HG03135 (cell line): ENCODE measurements around the gene TLR9.

Source experiments
- ATAC-seq: cut with Tn5 transposase; IDR thresholded peaks from one replicate; pipeline ENCODE4 v1.9.1; 2021; ENCODE audit warnings: mild to moderate bottlenecking, moderate library complexity; ENCODE audit not compliant: unreplicated experiment

Gene TLR9

GRCh38 chr3:52248165-52248541, 22.7 kb upstream of the TLR9 start:
- ATAC-seq, result no peak

GRCh38 chr3:52247409-52248164, 22.1 kb upstream of the TLR9 start:
- ATAC-seq, result no peak

- no peak for ATAC-seq
Measured at GRCh38 chr3:52246728-52247408, 21.4 kb upstream of the TLR9 start.

DNA sequence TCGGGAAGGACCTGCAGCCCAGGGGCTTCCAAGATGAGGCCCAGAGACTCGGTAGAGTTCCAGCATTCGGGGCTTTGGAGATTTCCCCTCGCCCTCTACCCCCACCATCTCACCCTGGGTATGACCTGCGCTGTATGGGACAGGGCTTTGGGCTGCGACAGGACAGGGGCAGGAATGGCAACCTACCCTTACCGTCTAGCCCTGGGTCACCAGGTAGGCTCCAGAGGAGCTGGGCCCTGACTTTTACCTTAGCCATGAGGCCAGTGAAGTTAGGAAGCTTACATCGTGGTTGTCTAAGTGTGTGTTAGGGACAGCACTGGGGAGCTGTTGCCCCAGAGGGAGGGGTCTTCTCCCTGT, 20.8 kb upstream of the TLR9 start:
- no peak for ATAC-seq

GRCh38 chr3:52245322-52246263, 20.1 kb upstream of the TLR9 start, which contains the start of gene PPM1M:
Gene PPM1M, plus strand, starts transcription at chr3:52245759. Its CDS starts 66 bp downstream, at chr3:52245825.
- no peak for ATAC-seq

- no peak for ATAC-seq
Measured at GRCh38 chr3:52243791-52244628, 18.6 kb upstream of the TLR9 start.

- ATAC-seq, result no peak
Measured at GRCh38 chr3:52242039-52242438, 16.6 kb upstream of the TLR9 start.

- no peak for ATAC-seq
Measured at GRCh38 chr3:52240886-52241370, 15.5 kb upstream of the TLR9 start.

GRCh38 chr3:52240059-52240885, 14.8 kb upstream of the TLR9 start:
- no peak for ATAC-seq

DNA sequence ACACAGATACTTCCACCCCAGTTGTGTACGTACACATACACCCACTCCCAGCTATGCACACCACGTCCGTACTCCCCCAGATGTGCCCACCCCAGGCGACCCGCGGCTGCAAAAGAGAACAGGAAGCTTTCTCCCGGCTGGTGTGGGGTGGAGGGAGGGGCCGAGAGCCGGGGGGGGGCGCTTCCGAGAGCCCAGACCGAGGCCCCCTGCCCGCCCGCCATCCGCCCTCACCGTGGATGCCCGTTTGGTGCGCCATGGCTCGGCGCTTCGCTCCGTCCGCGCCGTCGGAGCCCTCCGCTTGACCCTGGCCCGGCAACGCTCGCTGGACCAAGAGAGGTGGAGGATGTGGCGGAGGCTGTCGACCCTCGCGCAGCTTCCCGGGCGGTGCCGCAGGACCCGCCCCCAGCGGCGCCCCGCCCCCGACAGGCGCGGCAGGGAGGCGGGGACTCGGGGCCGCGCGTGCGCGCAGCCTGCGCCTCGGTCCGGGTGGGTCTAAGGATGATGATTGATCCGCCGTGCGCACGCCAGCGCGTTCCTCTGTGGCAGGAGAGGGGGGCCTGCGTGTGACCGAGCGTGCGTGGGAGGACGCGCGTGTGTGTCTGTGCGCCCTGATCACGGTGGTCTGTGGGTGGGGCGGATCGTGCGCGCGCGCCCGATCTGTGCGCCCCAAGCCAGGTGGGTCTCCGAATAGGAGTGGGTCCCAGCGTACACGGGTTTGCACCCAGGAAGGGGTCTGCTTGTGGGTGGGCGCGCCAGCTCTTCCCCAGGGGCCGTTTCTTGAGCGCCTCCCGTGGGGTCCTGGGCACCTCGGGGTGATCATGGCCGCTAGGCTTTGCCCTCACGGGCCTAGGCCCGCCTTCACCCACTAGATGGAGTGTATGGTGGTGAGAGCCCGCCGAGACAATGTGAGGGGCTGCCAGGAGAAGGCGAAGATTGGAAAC, 13.6 kb upstream of the TLR9 start, which contains the start of gene TWF2:
TWF2 (minus strand) TSS at position 398 of the 941 bp plus-strand sequence; CDS start at position 256, 142 bp downstream.
- peak; percentile 81 for ATAC-seq

- no peak for ATAC-seq
Measured at GRCh38 chr3:52238193-52238760, 12.8 kb upstream of the TLR9 start.

DNA sequence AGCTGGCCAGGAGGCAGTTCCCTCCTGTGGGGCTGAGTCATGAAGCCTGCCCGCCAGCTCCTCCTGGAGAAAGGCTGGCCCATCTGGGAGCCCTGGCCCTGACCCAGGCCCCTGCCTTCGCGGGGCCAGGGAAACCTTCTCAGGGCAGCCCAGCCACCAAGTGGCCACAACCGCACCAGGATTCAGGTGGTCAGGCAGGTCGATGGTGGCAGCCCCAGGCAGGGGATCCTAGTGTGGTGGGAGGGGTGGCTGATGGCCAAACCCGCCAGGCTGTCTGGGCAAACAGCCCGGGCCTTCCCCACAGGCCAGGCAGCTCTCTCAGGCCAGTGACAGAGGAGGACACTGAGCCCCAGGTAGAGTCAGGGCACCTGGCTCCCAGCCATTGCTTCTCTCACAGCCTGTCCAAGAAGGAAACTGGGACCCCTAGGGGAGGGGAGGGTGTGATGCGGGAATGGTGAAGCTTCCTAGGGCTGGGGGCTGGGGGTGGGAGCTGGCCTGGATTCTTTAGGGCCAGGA, 12.3 kb upstream of the TLR9 start:
- no peak for ATAC-seq

GRCh38 chr3:52237006-52237656, 11.7 kb upstream of the TLR9 start:
- ATAC-seq, result no peak

- ATAC-seq, result no peak
Measured at GRCh38 chr3:52236424-52236886, 11.0 kb upstream of the TLR9 start.

DNA sequence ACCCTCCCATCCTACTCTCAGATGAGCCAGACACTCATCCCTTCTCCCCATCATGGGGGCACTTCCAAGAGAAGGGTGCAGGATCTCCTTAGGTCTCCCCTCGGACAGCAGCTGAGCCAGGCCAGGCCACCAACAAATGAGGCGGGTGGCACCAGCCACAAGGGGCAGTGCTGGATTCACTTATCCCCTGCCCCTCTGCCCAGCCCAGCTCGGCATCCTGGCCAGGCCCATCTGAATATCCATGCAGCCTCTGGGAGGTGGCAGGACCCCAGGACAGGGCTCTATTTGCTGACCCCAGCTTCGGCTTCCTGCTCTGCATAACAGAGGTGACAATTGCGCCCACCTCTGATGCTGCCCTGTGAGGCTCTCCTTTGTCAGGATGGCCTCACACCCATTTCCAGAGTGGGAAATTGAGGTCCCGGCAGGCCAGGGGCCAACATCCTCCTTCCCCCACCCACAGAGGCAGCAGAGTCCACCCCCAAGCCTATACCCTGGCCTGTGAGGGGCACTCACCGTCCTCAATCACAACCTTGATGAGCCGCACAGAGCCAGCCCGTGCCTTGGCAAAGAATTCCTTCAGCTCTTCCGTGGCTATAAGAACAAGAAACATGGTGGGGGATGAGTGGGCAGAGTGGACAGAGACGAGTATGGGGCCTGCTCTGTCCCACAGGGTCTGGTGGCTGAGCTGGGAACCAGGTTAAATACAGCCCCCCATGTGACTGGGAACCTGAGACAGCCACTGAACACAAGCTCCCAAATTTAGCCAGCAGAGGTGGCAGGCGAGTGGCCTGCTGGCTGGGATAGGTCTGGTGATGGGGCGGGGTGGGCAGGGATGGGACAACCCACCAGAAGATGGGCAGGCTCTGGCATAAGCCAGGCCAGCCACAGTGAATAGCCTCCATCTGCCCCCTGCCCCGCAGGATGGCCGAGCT, 9.3 kb upstream of the TLR9 start:
- no peak for ATAC-seq

GRCh38 chr3:52233968-52234367, 8.5 kb upstream of the TLR9 start:
- no peak for ATAC-seq
